CD8-positive, alpha-beta memory T cell (primary cell): ENCODE data around the gene SURF6. TPM values are rescaled to one million over a fixed set of nuclear protein-coding genes. Genes with fewer than 3 reads are reported as not detected.
A peak's percentile ranks its signal among the peaks of the same experiment; 100 is the strongest.
"Not testable (repeated sequence)": the region's sequence is repeated elsewhere in the genome, so short reads cannot be mapped to it uniquely, and the experiment has no call there.

Source experiments
- CTCF ChIA-PET: fragments of 350-600 bp; sonication (Branson Sonifier 250); formaldehyde crosslinking; loops from one replicate; lab custom pipeline; 2021; ENCODE audit warnings: antibody characterized with exemption; lab: Charles Lee
- POLR2A ChIA-PET: fragments of 350-600 bp; sonication (Branson Sonifier 250); formaldehyde crosslinking; loops from one replicate; lab custom pipeline; 2021; ENCODE audit warnings: antibody characterized with exemption; lab: Charles Lee
- DNase-seq, 5 donors: peaks; one replicate each; pipeline versions ENCODE4 v3.0.0 to v3.0.0-alpha.2; 2020 to 2022; ENCODE audit warnings: mixed read lengths in 1 of 5
- H3K27ac ChIP-seq: one replicate; pipeline ENCODE4 v1.7.0; 2013; ENCODE audit warnings: low read depth, mild to moderate bottlenecking, low read length, moderate library complexity
- H3K27me3 ChIP-seq: 2 replicates; pipeline ENCODE4 v1.7.0; 2013; ENCODE audit warnings: low read length, mild to moderate bottlenecking; ENCODE audit not compliant: insufficient read depth, poor library complexity, severe bottlenecking
- H3K36me3 ChIP-seq: 2 replicates; pipeline ENCODE4 v1.7.0; 2013; ENCODE audit warnings: mild to moderate bottlenecking, low read length, moderate library complexity; ENCODE audit not compliant: insufficient read depth
- H3K4me1 ChIP-seq: 2 replicates; pipeline ENCODE4 v1.7.0; 2013; ENCODE audit warnings: mild to moderate bottlenecking, low read length, moderate library complexity; ENCODE audit not compliant: insufficient read depth
- H3K4me3 ChIP-seq: 2 replicates; pipeline ENCODE4 v1.7.0; 2013; ENCODE audit warnings: mild to moderate bottlenecking, low read length
- H3K9me3 ChIP-seq: 2 replicates; pipeline ENCODE4 v1.7.0; 2013; ENCODE audit warnings: mild to moderate bottlenecking, low read length
- H3K27ac Mint-ChIP-seq, 8 donors: one replicate each; pipeline ENCODE4 v1.8.0; 2020 to 2021; ENCODE audit warnings: mixed read lengths in 8 of 8, mild to moderate bottlenecking in 6 of 8, inconsistent platforms in 3 of 8, moderate library complexity in 3 of 8
- H3K27me3 Mint-ChIP-seq, 2 donors: one replicate each; pipeline ENCODE4 v1.8.0; 2020 to 2021; ENCODE audit warnings: mixed read lengths in 2 of 2, mild to moderate bottlenecking in 1 of 2, moderate library complexity in 1 of 2
- H3K36me3 Mint-ChIP-seq, 3 donors: one replicate each; pipeline ENCODE4 v1.8.0; 2020 to 2021; ENCODE audit warnings: mixed read lengths in 3 of 3, inconsistent platforms in 1 of 3, mild to moderate bottlenecking in 1 of 3
- H3K4me1 Mint-ChIP-seq, 3 donors: one replicate each; pipeline ENCODE4 v1.8.0; 2020 to 2021; ENCODE audit warnings: mixed read lengths in 3 of 3, inconsistent platforms in 1 of 3, mild to moderate bottlenecking in 1 of 3
- H3K4me3 Mint-ChIP-seq, 7 donors: one replicate each; pipeline ENCODE4 v1.8.0; 2020 to 2021; ENCODE audit warnings: mixed read lengths in 7 of 7, mild to moderate bottlenecking in 6 of 7, moderate library complexity in 4 of 7, inconsistent platforms in 2 of 7
- H3K9me3 Mint-ChIP-seq, 5 donors: one replicate each; pipeline ENCODE4 v1.8.0; 2020 to 2022; ENCODE audit warnings: mixed read lengths in 5 of 5, mild to moderate bottlenecking in 3 of 5, moderate library complexity in 2 of 5, inconsistent platforms in 1 of 5
- polyA plus RNA-seq: library from polyadenylated mRNA; unstranded; fragments of 300-500 nt; fragmentation: Illumina TruSeq; gene quantifications from one replicate; pipeline ENCODE4 v1.2.3, GENCODE V29; 2021
- total RNA-seq, 2 experiments: library from RNA; stranded (reverse); gene quantifications; one replicate each; pipeline ENCODE4 v1.2.3, GENCODE V29; 2021

Gene SURF6
- total and polyA plus RNA-seq, 3 experiments from 2014 or later, result 15.1 to 32.0 (median 30.9) TPM

DNA sequence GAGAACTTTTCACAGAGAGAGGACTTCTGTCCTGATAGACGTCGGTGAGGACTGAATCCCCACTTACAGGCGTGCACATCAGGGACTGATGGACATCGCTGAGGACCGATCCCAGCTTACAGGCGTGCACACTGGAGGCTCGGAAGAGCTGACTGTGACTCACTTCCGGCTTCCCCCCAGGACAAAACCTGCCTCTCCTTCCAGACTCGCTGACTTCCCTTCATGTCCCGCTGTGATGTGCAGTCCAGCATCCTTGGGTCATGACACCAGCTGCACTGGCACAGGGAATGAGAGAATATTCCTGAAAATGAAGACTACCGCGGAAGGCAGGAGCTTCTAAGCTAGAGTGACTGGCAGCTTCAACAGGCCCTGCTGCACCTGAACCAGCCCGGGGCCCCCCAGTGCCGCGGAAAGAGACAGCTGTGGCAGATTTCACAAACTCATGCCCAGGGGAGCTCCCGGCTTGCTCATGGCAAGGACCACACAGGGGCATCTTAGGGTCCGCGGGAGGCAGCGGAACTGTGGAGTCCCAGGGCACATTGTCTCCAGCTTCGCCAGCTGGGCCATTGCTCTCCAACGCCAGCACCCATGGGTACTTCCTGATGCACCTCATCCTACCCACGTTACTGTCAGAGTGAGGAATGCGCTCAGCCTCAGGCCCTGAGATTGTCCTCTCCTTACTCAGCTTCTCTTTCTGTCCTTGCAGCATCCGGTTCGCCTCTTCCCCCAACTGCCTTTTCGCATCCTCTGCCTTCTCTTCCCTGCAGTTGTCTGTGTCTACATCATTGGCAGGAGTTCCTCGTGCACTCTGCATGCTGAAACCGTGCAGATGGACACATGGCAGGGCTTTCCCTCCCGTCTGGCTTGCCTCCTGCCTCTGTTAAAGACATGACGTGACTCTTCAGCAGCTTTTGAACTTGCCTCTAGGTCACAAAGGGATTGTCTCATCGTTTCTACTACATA is 29.5 kb downstream of the SURF6 start:
- Histone ChIP-seq H3K9me3 (no peaks in the 10 kb centered on the region), H3K27ac (no peak overlapping the region), H3K4me3 (no peak overlapping the region), H3K36me3 (no peaks in the 10 kb centered on the region), H3K27me3 (no peaks in the 10 kb centered on the region), H3K4me1 (no peaks in the 10 kb centered on the region)
- no peaks in the 10 kb centered on the region for H3K9me3 Mint-ChIP-seq
- POLR2A ChIA-PET, result no interaction called here
- H3K27ac Mint-ChIP-seq, result peak overlapping the region in 1 of 8 donors; percentile 58
- CTCF ChIA-PET, result interaction anchor here (0.7 kb wide), 1 partner anchor 181 kb away, joined by 3 read pairs; no protein-coding TSS in a partner anchor
- no peak overlapping the region for H3K4me3 Mint-ChIP-seq
- no peaks in the 10 kb centered on the region for H3K36me3 Mint-ChIP-seq
- peaks cover 15 to 25% of the 10 kb centered on the region in 2 donors for H3K27me3 Mint-ChIP-seq
- H3K4me1 Mint-ChIP-seq, result no peaks in the 10 kb centered on the region
- DNase-seq, result no peak

DNA sequence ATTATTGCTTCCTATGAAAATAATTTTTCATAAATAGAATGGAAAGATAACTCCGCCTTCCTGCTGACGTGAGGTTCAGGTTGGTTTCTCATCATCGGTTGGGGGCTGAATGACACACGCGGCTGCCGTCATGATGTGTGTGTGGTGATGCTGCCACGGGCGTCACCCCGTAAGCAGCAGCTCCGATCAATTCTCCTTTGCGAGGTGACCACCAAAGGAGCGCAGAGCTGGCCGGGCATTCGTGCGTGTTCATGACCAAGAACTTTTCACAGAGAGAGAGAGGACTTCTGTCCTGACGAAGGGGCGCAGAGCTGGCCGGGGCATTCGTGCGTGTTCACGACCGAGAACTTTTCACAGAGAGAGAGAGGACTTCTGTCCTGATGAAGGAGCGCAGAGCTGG is 30.3 kb downstream of the SURF6 start:
- H3K4me1 Mint-ChIP-seq, result no peaks in the 10 kb centered on the region
- no peak overlapping the region for H3K4me3 ChIP-seq
- no peak overlapping the region for H3K4me3 Mint-ChIP-seq
- POLR2A ChIA-PET, result no interaction called here
- no peak overlapping the region for H3K27ac Mint-ChIP-seq
- DNase-seq, result no peak
- H3K27ac ChIP-seq, result no peak overlapping the region
- H3K36me3 Mint-ChIP-seq, result no peaks in the 10 kb centered on the region
- no peaks in the 10 kb centered on the region for H3K4me1 ChIP-seq
- H3K27me3 Mint-ChIP-seq, result peaks cover 15 to 25% of the 10 kb centered on the region in 2 donors
- no peaks in the 10 kb centered on the region for H3K36me3 ChIP-seq
- CTCF ChIA-PET, result interaction anchor here (0.7 kb wide), 1 partner anchor 182 kb away, joined by 3 read pairs; no protein-coding TSS in a partner anchor
- H3K9me3 ChIP-seq, result no peaks in the 10 kb centered on the region
- H3K9me3 Mint-ChIP-seq, result no peaks in the 10 kb centered on the region
- no peaks in the 10 kb centered on the region for H3K27me3 ChIP-seq

DNA sequence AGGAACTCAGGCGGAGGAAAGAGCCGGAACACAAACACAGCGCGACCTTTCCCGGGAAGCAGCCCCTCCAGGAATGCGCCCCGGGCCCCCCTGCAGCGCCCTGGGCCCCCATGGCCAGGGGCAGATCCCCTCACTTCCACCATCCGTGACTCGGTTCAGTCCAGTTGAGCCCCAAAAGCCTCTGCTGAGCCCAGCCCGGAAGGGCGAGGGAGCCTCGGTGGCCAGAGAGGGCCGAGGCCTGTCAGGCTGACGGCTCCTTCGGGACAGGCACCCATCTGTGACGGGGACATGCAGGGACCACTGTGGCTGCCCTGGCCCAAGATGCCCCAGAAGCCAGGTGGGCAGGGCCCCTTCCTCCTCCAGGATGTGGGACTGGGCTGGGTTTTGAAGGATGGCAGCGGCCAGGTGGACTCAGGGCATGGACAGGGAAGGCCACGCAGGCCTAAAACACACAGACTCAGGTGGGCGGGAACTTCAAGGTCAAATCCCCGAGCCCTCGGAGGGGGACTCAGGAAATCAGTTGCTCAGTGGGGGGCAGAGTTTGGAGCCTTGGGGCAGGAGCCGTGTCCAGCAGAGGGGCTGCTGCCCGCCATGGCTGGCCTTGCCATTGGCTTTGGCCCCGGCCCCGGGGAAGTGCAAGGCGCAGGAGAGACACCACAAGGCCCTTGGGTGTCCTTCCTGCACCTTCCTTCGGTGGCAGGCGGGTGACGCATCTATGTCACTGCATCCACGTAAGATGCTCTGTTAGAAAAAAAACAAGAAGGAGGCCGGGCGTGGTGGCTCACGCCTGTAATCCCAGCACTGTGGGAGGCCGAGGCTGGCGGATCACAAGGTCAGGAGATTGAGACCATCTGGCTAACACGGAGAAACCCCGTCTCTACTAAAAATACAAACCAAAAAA is 31.3 kb downstream of the SURF6 start:
- Mint-ChIP-seq H3K36me3 (no peaks in the 10 kb centered on the region), H3K9me3 (no peaks in the 10 kb centered on the region), H3K27ac (no peak overlapping the region), H3K4me3 (no peak overlapping the region), H3K4me1 (no peaks in the 10 kb centered on the region), H3K27me3 (peaks cover 9 to 24% of the 10 kb centered on the region in 2 donors)
- H3K4me1 ChIP-seq, result no peaks in the 10 kb centered on the region
- H3K27me3 ChIP-seq, result no peaks in the 10 kb centered on the region
- no peak for DNase-seq
- ChIA-PET CTCF (no interaction called here), POLR2A (no interaction called here)
- H3K9me3 ChIP-seq, result no peaks in the 10 kb centered on the region
- H3K4me3 ChIP-seq, result no peak overlapping the region
- no peaks in the 10 kb centered on the region for H3K36me3 ChIP-seq
- H3K27ac ChIP-seq, result no peak overlapping the region

DNA sequence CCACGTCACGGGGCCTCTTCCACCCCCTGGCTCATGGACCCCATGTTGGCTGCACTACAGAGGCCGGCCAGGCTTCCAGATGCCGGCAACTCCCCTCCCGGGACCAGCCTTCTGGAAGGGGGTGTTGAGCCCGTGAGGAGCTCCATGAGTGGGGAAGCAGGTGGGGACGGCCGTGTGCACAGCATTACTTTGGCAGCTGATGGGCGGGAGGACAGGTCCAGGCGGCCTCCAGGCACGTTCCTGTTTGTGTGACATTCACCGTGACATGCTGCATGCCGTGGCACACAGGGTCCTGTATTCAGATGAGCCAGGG is 31.9 kb downstream of the SURF6 start:
- H3K27me3 Mint-ChIP-seq, result peaks cover 4 to 22% of the 10 kb centered on the region in 2 donors
- H3K27ac Mint-ChIP-seq, result no peak overlapping the region
- no peaks in the 10 kb centered on the region for H3K4me1 ChIP-seq
- H3K27me3 ChIP-seq, result no peaks in the 10 kb centered on the region
- H3K27ac ChIP-seq, result no peak overlapping the region
- H3K9me3 ChIP-seq, result no peaks in the 10 kb centered on the region
- H3K9me3 Mint-ChIP-seq, result no peaks in the 10 kb centered on the region
- ChIA-PET POLR2A (no interaction called here), CTCF (no interaction called here)
- no peak overlapping the region for H3K4me3 Mint-ChIP-seq
- H3K36me3 ChIP-seq, result no peaks in the 10 kb centered on the region
- no peak for DNase-seq
- no peaks in the 10 kb centered on the region for H3K36me3 Mint-ChIP-seq
- H3K4me1 Mint-ChIP-seq, result no peaks in the 10 kb centered on the region
- H3K4me3 ChIP-seq, result no peak overlapping the region

DNA sequence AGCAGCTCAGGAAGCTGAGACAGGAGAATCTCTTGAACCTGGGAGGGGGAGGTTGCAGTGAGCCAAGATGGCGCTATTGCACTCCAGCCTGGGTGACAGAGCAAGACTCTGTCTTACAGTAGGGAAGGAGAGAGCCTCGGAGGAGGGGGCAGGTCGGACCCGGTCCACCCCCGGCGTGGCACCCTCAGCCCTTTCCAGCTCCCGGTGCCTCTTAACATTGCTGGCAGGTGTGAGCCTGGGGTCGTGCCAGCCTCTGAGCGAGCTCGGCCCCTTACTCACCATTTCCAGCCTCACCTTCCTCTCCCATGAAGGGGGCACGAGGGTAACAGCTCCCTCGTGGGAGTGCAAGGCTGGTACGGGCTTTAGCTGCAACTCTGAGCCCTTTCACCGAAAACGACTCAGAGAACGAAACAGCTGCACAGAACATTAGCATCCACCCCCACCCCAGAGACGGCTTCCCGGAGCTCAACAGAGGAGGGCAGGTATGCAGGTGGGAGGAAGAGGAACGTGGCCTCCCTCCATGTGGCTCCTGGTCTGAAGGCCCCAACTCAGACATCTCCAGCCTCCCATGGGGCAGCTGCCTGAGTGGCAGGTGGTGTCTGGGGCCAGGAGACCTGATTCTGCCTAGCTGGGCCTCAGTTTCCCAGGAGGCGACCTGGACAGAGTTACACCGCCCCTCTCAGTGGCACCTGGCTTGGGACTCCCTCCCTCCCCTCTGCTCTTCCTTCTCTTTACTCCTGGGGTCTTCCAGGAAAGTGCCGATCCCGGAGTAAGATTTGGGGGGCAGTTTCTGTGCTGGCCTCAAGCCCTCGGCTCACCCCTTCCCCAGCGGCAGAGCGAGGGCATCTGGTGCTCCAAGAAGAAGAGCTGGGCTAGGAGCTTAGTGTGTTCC is 32.5 kb downstream of the SURF6 start:
- H3K4me1 ChIP-seq, result no peaks in the 10 kb centered on the region
- H3K9me3 ChIP-seq, result no peaks in the 10 kb centered on the region
- H3K4me1 Mint-ChIP-seq, result no peaks in the 10 kb centered on the region
- H3K27me3 ChIP-seq, result no peaks in the 10 kb centered on the region
- H3K4me3 ChIP-seq, result no peak overlapping the region
- no peak overlapping the region for H3K27ac Mint-ChIP-seq
- ChIA-PET CTCF (no interaction called here), POLR2A (no interaction called here)
- H3K27me3 Mint-ChIP-seq, result peaks cover 5 to 21% of the 10 kb centered on the region in 2 donors
- H3K9me3 Mint-ChIP-seq, result no peaks in the 10 kb centered on the region
- H3K36me3 ChIP-seq, result no peaks in the 10 kb centered on the region
- DNase-seq, result no peak
- no peak overlapping the region for H3K4me3 Mint-ChIP-seq
- no peak overlapping the region for H3K27ac ChIP-seq
- H3K36me3 Mint-ChIP-seq, result no peaks in the 10 kb centered on the region

DNA sequence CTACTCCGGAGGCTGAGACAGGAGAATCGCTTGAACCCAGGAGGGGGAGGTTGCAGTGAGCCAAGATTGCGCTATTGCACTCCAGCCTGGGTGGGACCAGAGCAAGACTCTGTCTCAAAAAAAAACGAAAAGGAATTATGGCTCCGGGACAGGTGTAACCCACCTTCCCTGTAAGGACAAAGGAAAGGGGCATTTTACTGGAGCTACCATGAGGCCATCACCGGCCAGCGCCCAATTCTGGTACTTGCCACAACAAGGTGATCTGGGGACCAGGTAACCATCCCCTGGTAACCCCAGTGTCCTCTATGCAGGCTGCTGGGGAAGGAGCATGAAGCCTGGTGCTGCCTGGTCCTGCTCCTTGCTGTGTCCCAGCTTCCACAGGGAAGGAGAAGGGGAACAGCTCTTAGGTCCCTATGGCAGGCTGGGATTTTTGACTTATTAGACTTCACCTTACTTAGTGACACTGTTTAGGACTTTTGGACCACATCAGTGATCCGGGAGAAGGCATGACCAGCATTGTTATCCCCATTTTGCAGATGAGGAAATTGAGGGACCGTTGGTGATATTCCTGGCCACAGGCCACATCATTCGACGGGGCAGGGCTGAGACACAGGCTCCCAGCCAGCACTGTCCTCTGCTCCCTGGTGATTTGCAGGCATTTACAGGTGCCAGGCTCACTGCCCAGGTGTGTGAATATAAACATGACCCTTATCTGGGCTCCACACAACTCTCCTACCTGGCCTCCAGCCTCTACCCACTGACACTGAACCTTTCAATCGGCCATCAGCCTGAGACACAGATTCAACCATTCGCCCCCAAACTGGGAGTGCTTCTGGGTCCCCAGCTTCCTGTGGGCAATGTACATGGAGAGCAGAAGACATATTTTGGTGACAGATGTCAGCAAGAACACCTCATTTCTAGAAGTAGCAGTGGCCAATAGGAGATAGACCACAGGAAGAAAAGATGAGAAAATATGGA is 34.4 kb downstream of the SURF6 start:
- CTCF ChIA-PET, result no interaction called here

DNA sequence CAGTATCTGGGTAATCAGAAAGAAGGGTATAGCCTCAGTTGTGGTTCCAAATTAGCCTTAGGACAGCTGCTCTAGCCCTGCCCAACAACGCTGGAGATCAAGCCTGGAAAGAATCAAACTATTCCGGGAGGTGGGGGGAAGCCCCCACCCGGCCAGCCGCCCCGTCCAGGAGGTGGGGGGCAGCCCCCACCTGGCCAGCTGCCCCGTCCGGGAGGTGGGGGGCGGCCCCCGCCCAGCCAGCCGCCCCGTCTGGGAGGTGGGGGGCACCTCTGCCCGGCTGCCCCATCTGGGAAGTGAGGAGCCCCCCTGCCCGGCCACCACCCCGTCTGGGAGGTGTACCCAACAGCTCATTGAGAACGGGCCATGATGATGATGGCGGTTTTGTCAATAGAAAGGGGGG is 36.0 kb downstream of the SURF6 start:
- H3K4me3 Mint-ChIP-seq, CTCF ChIA-PET, DNase-seq, H3K4me1 Mint-ChIP-seq, H3K27ac Mint-ChIP-seq, H3K36me3 Mint-ChIP-seq, H3K27me3 ChIP-seq, H3K9me3 Mint-ChIP-seq, H3K4me3 ChIP-seq, POLR2A ChIA-PET, H3K36me3 ChIP-seq, H3K27ac ChIP-seq, H3K9me3 ChIP-seq, H3K4me1 ChIP-seq: not testable (repeated sequence)
- peaks cover 15 to 25% of the 10 kb centered on the region in 2 donors for H3K27me3 Mint-ChIP-seq

More for the DNA sequence above, 34.4 kb downstream of the SURF6 start:
- no peaks in the 10 kb centered on the region for H3K27me3 ChIP-seq
- H3K36me3 ChIP-seq, result no peaks in the 10 kb centered on the region
- H3K27ac ChIP-seq, result no peak overlapping the region
- Mint-ChIP-seq H3K27ac (peak overlapping the region in 1 of 8 donors; percentile 29), H3K27me3 (peaks cover 9 to 19% of the 10 kb centered on the region in 2 donors), H3K4me3 (no peak overlapping the region), H3K4me1 (no peaks in the 10 kb centered on the region), H3K9me3 (no peaks in the 10 kb centered on the region), H3K36me3 (no peaks in the 10 kb centered on the region)
- H3K4me3 ChIP-seq, result no peak overlapping the region
- no peaks in the 10 kb centered on the region for H3K9me3 ChIP-seq
- DNase-seq, result no peak
- no peaks in the 10 kb centered on the region for H3K4me1 ChIP-seq
- POLR2A ChIA-PET, result no interaction called here
